H1 (cell line): ENCODE data around the gene CHST11. TPM values are rescaled to one million over a fixed set of nuclear protein-coding genes. Genes with fewer than 3 reads are reported as not detected.

Experiments used
- CTCF ChIA-PET: fragments of 300-600 bp; sonication (Branson Sonifier 250); formaldehyde crosslinking; loops from one replicate; lab custom pipeline; 2021; ENCODE audit not compliant: partially characterized antibody; lab: Charles Lee
- POLR2A ChIA-PET: fragments of 300-600 bp; sonication (Branson Sonifier 250); formaldehyde crosslinking; loops from one replicate; lab custom pipeline; 2021; ENCODE audit warnings: inconsistent platforms; ENCODE audit not compliant: partially characterized antibody; lab: Charles Lee
- DNase-seq, 2 experiments: peaks; one replicate each; pipeline versions ENCODE4 v3.0.0 to v3.0.0-alpha.2; 2010 to 2022; ENCODE audit warnings: low spot score in 2 of 2, low read depth in 1 of 2, mixed read lengths in 1 of 2
- FAIRE-seq: peaks from 2 replicates; lab custom pipeline; 2011; peaks lifted over from hg19 to GRCh38; lab: Jason Lieb, UNC
- H2AFZ ChIP-seq: 2 replicates; pipeline ENCODE4 v1.8.1; 2012; ENCODE audit warnings: low read length, inconsistent platforms
- H2AK5ac ChIP-seq: 2 replicates; pipeline ENCODE4 v1.6.1; 2013; ENCODE audit warnings: low read depth, low read length
- H2BK120ac ChIP-seq: replicated peaks from 2 replicates; pipeline ENCODE3; 2013; ENCODE audit warnings: low read depth, low read length, inconsistent platforms
- H2BK12ac ChIP-seq: 2 replicates; pipeline ENCODE4 v1.6.1; 2013; ENCODE audit warnings: low read depth, low read length
- H2BK15ac ChIP-seq: 2 replicates; pipeline ENCODE4 v1.6.1; 2013; ENCODE audit warnings: low read length
- H2BK20ac ChIP-seq: 2 replicates; pipeline ENCODE4 v1.6.1; 2013; ENCODE audit warnings: low read length
- H2BK5ac ChIP-seq: 2 replicates; pipeline ENCODE4 v1.6.1; 2013; ENCODE audit warnings: low read depth, low read length
- H3K14ac ChIP-seq: 2 replicates; pipeline ENCODE4 v1.6.1; 2013; ENCODE audit warnings: inconsistent platforms; ENCODE audit not compliant: insufficient read length
- H3K18ac ChIP-seq: 2 replicates; pipeline ENCODE4 v1.6.1; 2013; ENCODE audit warnings: low read length; ENCODE audit errors: extremely low read depth
- H3K23ac ChIP-seq: 2 replicates; pipeline ENCODE4 v1.6.1; 2013; ENCODE audit warnings: inconsistent platforms; ENCODE audit not compliant: insufficient read length
- H3K23me2 ChIP-seq: 2 replicates; pipeline ENCODE4 v1.6.1; 2013; ENCODE audit warnings: low read depth, low read length
- H3K27ac ChIP-seq: 2 replicates; pipeline ENCODE4 v1.6.1; 2011; ENCODE audit warnings: low read depth, low read length, inconsistent platforms
- H3K27me3 ChIP-seq, 4 experiments: replicated peaks in 1 of 4; 1 replicate in 1 of 4; 2 replicates in 3 of 4; pipeline versions ENCODE4 v1.6.1 to v1.8.1; 2011 to 2013; ENCODE audit warnings: low read length in 3 of 4, mild to moderate bottlenecking in 3 of 4, inconsistent platforms in 2 of 4, mixed read lengths in 2 of 4, moderate library complexity in 1 of 4; ENCODE audit not compliant: control insufficient read depth in 3 of 4, insufficient read depth in 3 of 4; ENCODE audit errors: extremely low read depth in 1 of 4
- H3K36me3 ChIP-seq, 4 experiments: 2 replicates each; pipeline versions ENCODE4 v1.6.1 to v1.8.1; 2011 to 2013; ENCODE audit warnings: mild to moderate bottlenecking in 4 of 4, low read length in 3 of 4, moderate library complexity in 2 of 4, control low read depth in 1 of 4, inconsistent platforms in 1 of 4; ENCODE audit not compliant: insufficient read depth in 4 of 4, control insufficient read depth in 2 of 4
- H3K4ac ChIP-seq: replicated peaks from 2 replicates; pipeline ENCODE3; 2013; ENCODE audit warnings: low read length, low read depth, mixed read lengths, inconsistent platforms; ENCODE audit not compliant: insufficient read length
- H3K4me1 ChIP-seq, 4 experiments: replicated peaks in 1 of 4; 1 replicate in 1 of 4; 2 replicates in 3 of 4; pipeline versions ENCODE4 v1.6.1 to v1.8.1; 2011 to 2013; ENCODE audit warnings: low read length in 3 of 4, inconsistent platforms in 2 of 4, mixed read lengths in 1 of 4; ENCODE audit not compliant: insufficient read depth in 4 of 4, control insufficient read depth in 3 of 4
- H3K4me2 ChIP-seq, 2 experiments: 2 replicates each; pipeline versions ENCODE4 v1.6.1 to v1.8.1; 2011 to 2013; ENCODE audit warnings: low read depth in 2 of 2, low read length in 2 of 2, control low read depth in 1 of 2, inconsistent platforms in 1 of 2, mild to moderate bottlenecking in 1 of 2; ENCODE audit not compliant: insufficient read depth in 1 of 2
- H3K4me3 ChIP-seq, 4 experiments: fragments of 200-600, 300-600 bp in 1 of 4; sonication (generic), shearing (Covaris generic), sonication (Bioruptor Twin) in 1 of 4; 2 replicates each; pipeline versions ENCODE4 v1.5.1 to v1.8.1; 2011 to 2016; ENCODE audit warnings: low read length in 4 of 4, low read depth in 3 of 4, control low read depth in 2 of 4, inconsistent platforms in 2 of 4, mild to moderate bottlenecking in 2 of 4, mixed read lengths in 1 of 4, moderate library complexity in 1 of 4; ENCODE audit not compliant: insufficient read depth in 2 of 4; ENCODE audit errors: extremely low read depth in 1 of 4
- H3K56ac ChIP-seq: replicated peaks from 2 replicates; pipeline ENCODE3; 2013; ENCODE audit warnings: low read depth, mild to moderate bottlenecking, mixed read lengths, low read length, inconsistent platforms; ENCODE audit not compliant: insufficient read length
- H3K79me1 ChIP-seq: 2 replicates; pipeline ENCODE4 v1.6.1; 2013; ENCODE audit warnings: low read depth, low read length, control low read depth
- H3K79me2 ChIP-seq, 2 experiments: 2 replicates each; pipeline versions ENCODE4 v1.6.1 to v1.8.1; 2012 to 2013; ENCODE audit warnings: low read length in 2 of 2, mild to moderate bottlenecking in 2 of 2, inconsistent platforms in 1 of 2; ENCODE audit not compliant: insufficient read depth in 2 of 2, control insufficient read depth in 1 of 2
- H3K9ac ChIP-seq, 4 experiments: replicated peaks in 1 of 4; 1 replicate in 1 of 4; 2 replicates in 3 of 4; pipeline versions ENCODE4 v1.6.1 to v1.8.1; 2011 to 2013; ENCODE audit warnings: low read depth in 3 of 4, low read length in 3 of 4, control low read depth in 2 of 4, mild to moderate bottlenecking in 2 of 4, moderate library complexity in 2 of 4, inconsistent platforms in 1 of 4; ENCODE audit errors: extremely low read depth in 1 of 4
- H3K9me3 ChIP-seq, 2 experiments: 2 replicates each; pipeline versions ENCODE4 v1.6.1 to v1.8.1; 2012 to 2013; ENCODE audit warnings: mild to moderate bottlenecking in 2 of 2, moderate library complexity in 2 of 2, control low read depth in 1 of 2, inconsistent platforms in 1 of 2, low read depth in 1 of 2, low read length in 1 of 2, mixed read lengths in 1 of 2; ENCODE audit not compliant: insufficient read depth in 2 of 2
- H4K20me1 ChIP-seq, 2 experiments: replicated peaks in 1 of 2; 2 replicates each; pipeline versions ENCODE3 to v1.8.1; 2011 to 2013; ENCODE audit warnings: inconsistent platforms in 2 of 2, low read length in 2 of 2, mild to moderate bottlenecking in 1 of 2; ENCODE audit not compliant: insufficient read depth in 2 of 2, control insufficient read depth in 1 of 2
- H4K5ac ChIP-seq: 2 replicates; pipeline ENCODE4 v1.6.1; 2013; ENCODE audit warnings: low read length, low read depth, mixed read lengths, inconsistent platforms; ENCODE audit not compliant: insufficient read length
- H4K8ac ChIP-seq: 2 replicates; pipeline ENCODE4 v1.8.0; 2013; ENCODE audit warnings: mild to moderate bottlenecking, moderate library complexity, low read length, inconsistent platforms; ENCODE audit not compliant: insufficient read depth; ENCODE audit errors: extremely low read depth
- H4K91ac ChIP-seq: replicated peaks from 2 replicates; pipeline ENCODE3; 2013; ENCODE audit warnings: low read length, mixed read lengths, inconsistent platforms; ENCODE audit not compliant: insufficient read length
- CBX5 ChIP-seq: fragments of 300-800, 300-1000 bp; sonication (generic); IDR thresholded peaks from 2 replicates; pipeline ENCODE4 v1.7.1; 2016; ENCODE audit warnings: antibody characterized with exemption, low read length, low read depth
- CBX8 ChIP-seq: fragments of 300-800, 300-1000 bp; sonication (generic); IDR thresholded peaks from 2 replicates; pipeline ENCODE4 v1.7.1; 2016; ENCODE audit warnings: low read depth, low read length, borderline replicate concordance
- CEBPB ChIP-seq: IDR thresholded peaks from 2 replicates; pipeline ENCODE4 v1.6.1; 2012; ENCODE audit warnings: low read depth, low read length
- EZH2 ChIP-seq: fragments of 200-600 bp; sonication (generic); IDR thresholded peaks from 2 replicates; pipeline ENCODE4 v1.7.1; 2012; ENCODE audit warnings: low read depth, mild to moderate bottlenecking, moderate library complexity, low read length, inconsistent platforms; ENCODE audit not compliant: severe bottlenecking
- HDAC6 ChIP-seq: IDR thresholded peaks from one replicate; pipeline ENCODE4 v1.7.1; 2012; ENCODE audit warnings: low read depth, mild to moderate bottlenecking, inconsistent platforms, low read length, moderate library complexity
- JUND ChIP-seq: IDR thresholded peaks from 2 replicates; pipeline ENCODE4 v1.6.1; 2011; ENCODE audit warnings: mild to moderate bottlenecking, improper control_type of control experiment, low read length
- MAFK ChIP-seq: IDR thresholded peaks from 2 replicates; pipeline ENCODE4 v1.6.1; 2012; ENCODE audit warnings: low read depth, mild to moderate bottlenecking, improper control_type of control experiment, low read length
- POU5F1 ChIP-seq: IDR thresholded peaks from 2 replicates; pipeline ENCODE4 v1.6.1; 2011; ENCODE audit warnings: low read depth, mild to moderate bottlenecking, low read length, moderate library complexity
- RNF2 ChIP-seq: fragments of 200-900, 300-1000 bp; sonication (generic); IDR thresholded peaks from 2 replicates; pipeline ENCODE4 v1.7.1; 2016; ENCODE audit warnings: borderline replicate concordance, low read depth, mild to moderate bottlenecking, antibody characterized with exemption, low read length; ENCODE audit not compliant: poor library complexity, severe bottlenecking; ENCODE audit errors: missing control alignments
- RXRA ChIP-seq: IDR thresholded peaks from 2 replicates; pipeline ENCODE4 v1.6.1; 2011; ENCODE audit warnings: low read depth, mild to moderate bottlenecking, low read length, moderate library complexity; ENCODE audit not compliant: insufficient read depth
- TBP ChIP-seq: IDR thresholded peaks from 2 replicates; pipeline ENCODE4 v1.6.1; 2011; ENCODE audit warnings: low read depth, low read length, improper control_type of control experiment
- TCF12 ChIP-seq: IDR thresholded peaks from 2 replicates; pipeline ENCODE4 v1.6.1; 2011; ENCODE audit warnings: low read depth, mild to moderate bottlenecking, low read length
- WGBS, 2 experiments: shearing (Covaris generic) in 1 of 2; methylation state at CpG; one replicate each; pipeline versions ENCODE4 v1.1.6 to v1.1.7; 2013 to 2015; ENCODE audit warnings: low lambda C conversion rate in 2 of 2, mixed read lengths in 2 of 2, inconsistent platforms in 1 of 2, low coverage in 1 of 2, missing lambda C conversion rate in 1 of 2; ENCODE audit not compliant: insufficient replicate concordance in 2 of 2, insufficient coverage in 1 of 2, insufficient read length in 1 of 2; ENCODE audit errors: extremely low coverage in 1 of 2, missing lambda C conversion rate in 1 of 2; 5-methylcytosine and 5-hydroxymethylcytosine counted together
- polyA plus RNA-seq, 7 experiments: library from polyadenylated mRNA; depleted of rRNA in 3 of 7; stranded (reverse) in 5 of 7; unstranded in 2 of 7; fragments of >200 nt in 5 of 7; fragments of 200-250 nt in 2 of 7; gene quantifications; 1 replicate in 5 of 7; 2 replicates in 1 of 7; 4 replicates in 1 of 7; pipeline versions ENCODE4 v1.2.1 to v1.2.3, GENCODE V29; 2011 to 2013; ENCODE audit warnings: missing spikeins in 2 of 7, mixed read lengths in 2 of 7
- total RNA-seq: library from RNA; stranded (reverse); fragmentation: NEBNext Ultra II Directional; extraction: Animal tissue kit (Norgen Biotek cat#: 25700); gene quantifications from 2 replicates; pipeline ENCODE4 v1.2.1, GENCODE V29; 2021

The CHST11 gene
- total and polyA plus RNA-seq, 2 of the 8 experiments (the other 6 are each of a cell fraction or from before 2014, with no cell fraction given), result 14.4 to 20.8 TPM

DNA sequence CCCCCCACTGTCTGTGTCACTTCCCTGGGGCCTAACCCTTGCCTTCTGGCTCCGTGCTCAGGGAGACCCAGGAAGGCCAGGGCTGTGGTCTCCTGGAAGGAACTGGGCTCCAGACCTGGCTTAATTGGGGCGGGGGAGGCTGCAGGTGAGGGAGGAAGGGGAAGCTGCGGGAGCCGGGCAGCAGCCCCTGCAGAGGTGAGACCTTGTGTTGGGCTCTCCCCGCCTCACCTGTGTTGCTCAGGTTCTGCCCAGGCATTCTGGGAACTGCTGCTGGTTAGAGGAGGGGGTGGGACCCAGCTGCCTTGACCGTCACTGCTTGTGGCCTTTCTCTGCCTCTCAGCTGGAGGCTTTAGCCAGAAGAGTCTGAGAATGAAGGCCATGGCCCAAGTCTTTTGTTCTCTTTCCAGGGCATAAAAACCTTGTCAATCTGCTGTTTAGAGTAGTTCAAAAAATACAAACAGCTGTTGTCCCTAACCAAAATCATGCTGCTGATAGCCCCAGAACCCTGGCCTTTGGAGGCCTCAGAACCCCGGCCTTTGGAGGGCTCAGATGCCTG lies 247.6 kb downstream of the CHST11 start:
- Histone ChIP-seq H3K9me3 (no peaks in the 10 kb centered on the region), H3K79me2 (peaks cover 0 to 2% of the 10 kb centered on the region in 2 experiments; a peak in 1 of 4 replicates), H4K8ac (peak overlapping the region; percentile 73; the same call in 1 of the 2 replicates), H3K18ac (no peak overlapping the region; the same call in 1 of the 2 replicates), H2BK12ac (0 out of 2 replicates have a peak overlapping the region, but pooled peaks have one; percentile 45), H3K36me3 (no peaks in the 10 kb centered on the region), H4K91ac (peak overlapping the region; percentile 72), H3K23ac (no peak overlapping the region), H2BK120ac (no peak overlapping the region), H2AFZ (no peak overlapping the region), H3K4me3 (no peak overlapping the region), H4K20me1 (peaks cover 0 to 3% of the 10 kb centered on the region in 2 experiments), H3K27me3 (no peaks in the 10 kb centered on the region), H2BK5ac (peak overlapping the region; percentile 54; the same call in 1 of the 2 replicates), H2BK15ac (no peak overlapping the region; the same call in 1 of the 2 replicates), H3K14ac (no peak overlapping the region), H3K23me2 (no peaks in the 10 kb centered on the region), H3K56ac (no peak overlapping the region), H3K79me1 (no peaks in the 10 kb centered on the region), H3K4me1 (peaks cover 7 to 30% (median 19%) of the 10 kb centered on the region in 4 experiments), H3K4ac (peak overlapping the region; percentile 36), H2BK20ac (peak overlapping the region; percentile 51; the same call in 1 of the 2 replicates), H3K4me2 (no peak overlapping the region), H2AK5ac (peak overlapping the region; percentile 24; the same call in 1 of the 2 replicates), H4K5ac (no peak overlapping the region), H3K27ac (no peak overlapping the region; the same call in 1 of the 2 replicates), H3K9ac (no peak overlapping the region; a peak in 1 of 7 replicates)
- 74% methylated on average over 6 of the region's 7 CpGs; no CpG with 5 or more reads in 1 of the 2 experiments for WGBS, 2 experiments
- CTCF ChIA-PET, result interaction anchor here (0.9 to 1.5 kb wide), 3 partner anchors 9 to 52 kb away, joined by 3 to 6 read pairs (median 3); no protein-coding TSS in a partner anchor
- FAIRE-seq, result no peak
- POLR2A ChIA-PET, result interaction anchor here (0.7 to 1.1 kb wide), 3 partner anchors 10 to 16 kb away, joined by 3 read pairs; no protein-coding TSS in a partner anchor
- no peak for DNase-seq
- TF ChIP-seq RNF2, result no peak
- TF ChIP-seq TCF12, result peak; percentile 24; the same call in 1 of the 2 replicates
- TF ChIP-seq EZH2, result no peak
- TF ChIP-seq CBX8, result no peak
- TF ChIP-seq RXRA, result no peak
- no peak for TF ChIP-seq JUND
- no peak for TF ChIP-seq CEBPB
- no peak for TF ChIP-seq HDAC6
- no peak for TF ChIP-seq MAFK
- 0 out of 2 replicates have a peak, but pooled peaks have one; percentile 24 for TF ChIP-seq TBP
- no peak for TF ChIP-seq POU5F1
- no peak for TF ChIP-seq CBX5
